Endothelial cell of umbilical vein (primary cell): Measurements from ENCODE around the gene FMN1. TPM values are rescaled to one million over a fixed set of nuclear protein-coding genes. Genes with fewer than 3 reads are reported as not detected.

Source experiments
- BruUV-seq: library from RNA; stranded (reverse); fragments of 400-500 nt; replicated peaks from 2 replicates; lab custom pipeline; 2021; lab: Mats Ljungman, UMichigan
- CTCF ChIA-PET: fragments of 300-600, 350-600 bp; sonication (Branson Sonifier 250); formaldehyde crosslinking; loops from one replicate; lab custom pipeline; 2021; ENCODE audit warnings: antibody characterized with exemption, inconsistent platforms; lab: Charles Lee
- POLR2A ChIA-PET: fragments of 300-600, 350-600 bp; sonication (Branson Sonifier 250); formaldehyde crosslinking; loops from one replicate; lab custom pipeline; 2021; ENCODE audit warnings: antibody characterized with exemption, inconsistent platforms; lab: Charles Lee
- DNase-seq: peaks from one replicate; pipeline ENCODE4 v3.0.0-alpha.2; 2011; ENCODE audit warnings: low read depth, low spot score
- FAIRE-seq: peaks from 2 replicates; lab custom pipeline; 2011; peaks lifted over from hg19 to GRCh38; lab: Jason Lieb, UNC
- H2AFZ ChIP-seq: 2 replicates; pipeline ENCODE4 v1.6.0; 2012; ENCODE audit warnings: low read depth, low read length, control low read depth, inconsistent platforms
- H3K27ac ChIP-seq: 2 replicates; pipeline ENCODE4 v1.5.1; 2011; ENCODE audit warnings: low read depth, mild to moderate bottlenecking, control low read depth, low read length, moderate library complexity; ENCODE audit not compliant: insufficient read depth
- H3K27me3 ChIP-seq, 2 experiments: 2 replicates each; pipeline versions ENCODE4 v1.6.0 to v1.6.1; 2011; ENCODE audit warnings: low read length in 2 of 2, mixed read lengths in 1 of 2; ENCODE audit not compliant: control insufficient read depth in 2 of 2, insufficient read depth in 2 of 2
- H3K36me3 ChIP-seq, 2 experiments: 2 replicates in 1 of 2; 3 replicates in 1 of 2; pipeline ENCODE4 v1.5.1; 2011; ENCODE audit warnings: low read length in 2 of 2, mild to moderate bottlenecking in 1 of 2, moderate library complexity in 1 of 2; ENCODE audit not compliant: control insufficient read depth in 2 of 2, insufficient read depth in 2 of 2; ENCODE audit errors: extremely low read depth in 1 of 2
- H3K4me1 ChIP-seq: 3 replicates; pipeline ENCODE4 v1.5.1; 2011; ENCODE audit warnings: mild to moderate bottlenecking, low read length; ENCODE audit not compliant: control insufficient read depth, insufficient read depth; ENCODE audit errors: extremely low read depth
- H3K4me2 ChIP-seq: 2 replicates; pipeline ENCODE4 v1.6.1; 2011; ENCODE audit warnings: low read length, control low read depth, mixed read lengths; ENCODE audit not compliant: insufficient read depth
- H3K4me3 ChIP-seq, 3 experiments: fragments of 200-600 bp in 1 of 3; sonication (generic), shearing (Covaris generic) in 1 of 3; replicated peaks in 1 of 3; 2 replicates each; pipeline ENCODE4 v1.5.1; 2011 to 2016; ENCODE audit warnings: control low read depth in 3 of 3, low read length in 3 of 3, mild to moderate bottlenecking in 2 of 3, inconsistent platforms in 1 of 3, low read depth in 1 of 3, moderate library complexity in 1 of 3; ENCODE audit not compliant: insufficient read depth in 1 of 3
- H3K79me2 ChIP-seq: 2 replicates; pipeline ENCODE4 v1.6.0; 2012; ENCODE audit warnings: low read length, inconsistent platforms; ENCODE audit not compliant: control insufficient read depth, insufficient read depth
- H3K9ac ChIP-seq: replicated peaks from 2 replicates; pipeline ENCODE3; 2011; ENCODE audit warnings: low read length, control low read depth; ENCODE audit not compliant: insufficient read depth; ENCODE audit errors: extremely low read depth
- H3K9me1 ChIP-seq: replicated peaks from 3 replicates; pipeline ENCODE4 v1.6.0; 2011; ENCODE audit warnings: mild to moderate bottlenecking, low read length; ENCODE audit not compliant: control insufficient read depth, insufficient read depth; ENCODE audit errors: extremely low read depth
- H3K9me3 ChIP-seq: replicated peaks from 2 replicates; pipeline ENCODE4 v1.5.1; 2012; ENCODE audit warnings: low read length, inconsistent platforms; ENCODE audit not compliant: control insufficient read depth, insufficient read depth
- H4K20me1 ChIP-seq: replicated peaks from 2 replicates; pipeline ENCODE3; 2011; ENCODE audit warnings: mild to moderate bottlenecking, low read length; ENCODE audit not compliant: control insufficient read depth, insufficient read depth; ENCODE audit errors: extremely low read depth
- CTCF ChIP-seq, 2 donors: IDR thresholded peaks; 1 replicate in 1 of 2; 2 replicates in 1 of 2; pipeline ENCODE4 v1.5.1; 2011; ENCODE audit warnings: low read length in 2 of 2, mild to moderate bottlenecking in 2 of 2, moderate library complexity in 2 of 2, control low read depth in 1 of 2, inconsistent platforms in 1 of 2, low read depth in 1 of 2; ENCODE audit not compliant: insufficient read depth in 1 of 2; ENCODE audit errors: extremely low read depth in 1 of 2
- EZH2 ChIP-seq: IDR thresholded peaks from 2 replicates; pipeline ENCODE4 v1.6.1; 2012; ENCODE audit warnings: borderline replicate concordance, low read depth, mild to moderate bottlenecking, moderate library complexity, low read length, inconsistent platforms; ENCODE audit not compliant: severe bottlenecking
- FOS ChIP-seq: IDR thresholded peaks from 2 replicates; pipeline ENCODE4 v1.6.1; 2011; ENCODE audit warnings: mild to moderate bottlenecking, low read length, moderate library complexity, borderline replicate concordance; ENCODE audit not compliant: insufficient read depth
- GATA2 ChIP-seq: IDR thresholded peaks from 2 replicates; pipeline ENCODE4 v1.7.0; 2011; ENCODE audit warnings: low read depth, mild to moderate bottlenecking, moderate library complexity, mixed read lengths, low read length; ENCODE audit not compliant: insufficient read length, insufficient read depth
- JUN ChIP-seq: IDR thresholded peaks from 2 replicates; pipeline ENCODE4 v1.6.1; 2011; ENCODE audit warnings: borderline replicate concordance, low read depth; ENCODE audit not compliant: insufficient read length, insufficient read depth
- MAX ChIP-seq: IDR thresholded peaks from 2 replicates; pipeline ENCODE4 v1.6.1; 2011; ENCODE audit not compliant: insufficient read depth, insufficient read length
- MYC ChIP-seq: IDR thresholded peaks from one replicate; pipeline ENCODE4 v1.6.1; 2011; ENCODE audit warnings: mild to moderate bottlenecking, low read depth, low read length
- POLR2A ChIP-seq: IDR thresholded peaks from 2 replicates; pipeline ENCODE4 v1.6.1; 2012; ENCODE audit warnings: low read depth, mild to moderate bottlenecking, control low read depth, low read length
- POLR2AphosphoS5 ChIP-seq: IDR thresholded peaks from 2 replicates; pipeline ENCODE4 v1.6.1; 2012; ENCODE audit warnings: low read depth, mild to moderate bottlenecking, control low read depth, low read length, moderate library complexity; ENCODE audit not compliant: insufficient read depth
- dilution Hi-C: fragments of 300-500 bp; cut with MboI; formaldehyde crosslinking; loops from one replicate; pipeline ENCODE4 v1.15.0; 2019; ENCODE audit warnings: low sequenced_read_pairs; ENCODE audit not compliant: extremely low pct_ligation_motif_present
- intact Hi-C: fragments of 100-400 bp; cut with micrococcal nuclease; formaldehyde crosslinking; loops from one replicate; pipeline ENCODE4 v1.10.0; 2022
- polyA plus RNA-seq, 4 experiments: library from polyadenylated mRNA; depleted of rRNA in 3 of 4; stranded (reverse) in 3 of 4; unstranded in 1 of 4; fragments of >200 nt; gene quantifications; 2 replicates each; pipeline versions ENCODE4 v1.2.1 to v1.2.3, GENCODE V29; 2011 to 2012; ENCODE audit warnings: missing spikeins in 1 of 4
- total RNA-seq: library from RNA; stranded (reverse); gene quantifications from 2 replicates; pipeline ENCODE4 v1.2.3, GENCODE V29; 2021

Gene FMN1
- total and polyA plus RNA-seq, 2 donors (not counting 3 experiments of a cell fraction or from before 2014, with no cell fraction given), result 0.01 to 0.29 TPM

GRCh38 chr15:33124279-33124678 is 70.2 kb downstream of the FMN1 start:
- Histone ChIP-seq H3K79me2 (no peaks in the 10 kb centered on the region), H4K20me1 (no peaks in the 10 kb centered on the region), H3K4me1 (peaks cover 16% of the 10 kb centered on the region), H3K4me3 (no peak overlapping the region), H3K27me3 (no peaks in the 10 kb centered on the region), H3K9me1 (no peaks in the 10 kb centered on the region), H3K36me3 (no peaks in the 10 kb centered on the region), H2AFZ (no peak overlapping the region), H3K4me2 (no peak overlapping the region), H3K9ac (no peak overlapping the region), H3K9me3 (no peaks in the 10 kb centered on the region), H3K27ac (no peak overlapping the region)
- BruUV-seq, result no TSS peak
- no peak for DNase-seq
- dilution Hi-C loops (no loop called here), intact Hi-C loops (loop anchor here (10.0 kb wide), 1 partner anchor 601 kb away; no protein-coding TSS in a partner anchor)
- ChIA-PET POLR2A (no interaction called here), CTCF (interaction anchor here (1.0 to 1.9 kb wide), 3 partner anchors 8 to 38 kb away, joined by 4 to 11 read pairs (median 9); no protein-coding TSS in a partner anchor)
- no peak for FAIRE-seq
- TF ChIP-seq EZH2 (no peak), POLR2A (no peak), CTCF (IDR thresholded peaks at IDR 0.05; ENCODE audit: extremely low read depth in 1 of 2, insufficient read depth in 1 of 2, low read depth in 1 of 2, low read length in 2 of 2) (no peak)

GRCh38 chr15:33119865-33120264 is 74.6 kb downstream of the FMN1 start:
- H3K9me1 ChIP-seq, result no peaks in the 10 kb centered on the region
- no peak overlapping the region for H3K4me3 ChIP-seq
- POLR2A ChIA-PET, result no interaction called here
- CTCF ChIA-PET, result interaction anchor here (2.5 kb wide), 1 partner anchor 33 kb away, joined by 7 read pairs; no protein-coding TSS in a partner anchor
- intact Hi-C loops (loop anchor here (10.0 kb wide), 1 partner anchor 605 kb away; no protein-coding TSS in a partner anchor), dilution Hi-C loops (no loop called here)
- H3K36me3 ChIP-seq, result no peaks in the 10 kb centered on the region
- no TSS peak for BruUV-seq
- H3K79me2 ChIP-seq, result no peaks in the 10 kb centered on the region
- H3K4me2 ChIP-seq, result no peak overlapping the region
- DNase-seq (no peak), FAIRE-seq (no peak)
- no peaks in the 10 kb centered on the region for H4K20me1 ChIP-seq
- H3K9me3 ChIP-seq, result no peaks in the 10 kb centered on the region
- H3K9ac ChIP-seq, result no peak overlapping the region
- no peak overlapping the region for H3K27ac ChIP-seq
- H3K4me1 ChIP-seq, result no peaks in the 10 kb centered on the region
- no peaks in the 10 kb centered on the region for H3K27me3 ChIP-seq
- no peak for TF ChIP-seq MYC
- no peak for TF ChIP-seq FOS
- no peak for TF ChIP-seq MAX
- no peak for TF ChIP-seq EZH2
- TF ChIP-seq POLR2AphosphoS5, result no peak
- TF ChIP-seq POLR2A, result no peak
- TF ChIP-seq GATA2, result no peak
- no peak for TF ChIP-seq CTCF (IDR thresholded peaks at IDR 0.05; ENCODE audit: extremely low read depth in 1 of 2, insufficient read depth in 1 of 2, low read depth in 1 of 2, low read length in 2 of 2)
- no peak for TF ChIP-seq JUN
- no peak overlapping the region for H2AFZ ChIP-seq
